HG03039 (cell line): ENCODE measurements around the gene PARVB.

ENCODE experiments used
- ATAC-seq: cut with Tn5 transposase; IDR thresholded peaks from one replicate; pipeline ENCODE4 v1.9.1; 2021; ENCODE audit warnings: mild to moderate bottlenecking, moderate library complexity; ENCODE audit not compliant: unreplicated experiment

PARVB gene

DNA sequence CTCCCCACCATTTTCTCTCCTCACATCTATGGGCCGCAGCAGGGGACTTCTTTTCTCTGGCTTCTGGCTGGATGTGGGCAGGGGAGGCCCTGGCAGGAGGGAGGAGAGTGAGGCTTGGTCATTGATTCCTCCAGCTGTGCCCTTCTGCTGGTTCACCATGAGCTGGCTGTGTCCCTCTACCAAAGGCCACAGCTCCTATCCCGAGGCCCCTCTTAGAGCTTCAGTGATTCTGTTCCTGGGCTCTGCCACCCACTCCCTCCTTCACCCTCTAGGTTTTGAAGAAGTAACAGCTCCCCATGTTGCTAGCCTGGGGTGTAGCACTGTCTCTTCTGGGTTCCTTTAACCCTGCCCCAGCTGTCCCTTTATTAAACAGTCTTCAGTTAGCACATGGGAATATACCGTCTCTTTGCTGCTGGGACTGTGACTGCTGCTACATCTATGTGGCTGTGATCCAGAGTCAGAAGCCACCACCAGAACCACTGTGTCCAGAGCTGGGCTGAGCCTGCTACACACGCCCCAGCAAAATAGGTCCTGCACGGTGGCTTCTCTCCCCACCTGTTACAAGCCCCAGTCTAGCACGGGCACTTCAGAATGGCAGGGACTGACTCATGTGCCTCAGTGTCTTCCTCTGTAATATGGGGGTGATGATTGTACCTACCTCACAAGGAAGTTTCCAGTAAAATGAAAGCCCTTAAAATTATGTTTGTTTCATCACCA lies 156.0 kb downstream of the PARVB start:
- no peak for ATAC-seq

DNA sequence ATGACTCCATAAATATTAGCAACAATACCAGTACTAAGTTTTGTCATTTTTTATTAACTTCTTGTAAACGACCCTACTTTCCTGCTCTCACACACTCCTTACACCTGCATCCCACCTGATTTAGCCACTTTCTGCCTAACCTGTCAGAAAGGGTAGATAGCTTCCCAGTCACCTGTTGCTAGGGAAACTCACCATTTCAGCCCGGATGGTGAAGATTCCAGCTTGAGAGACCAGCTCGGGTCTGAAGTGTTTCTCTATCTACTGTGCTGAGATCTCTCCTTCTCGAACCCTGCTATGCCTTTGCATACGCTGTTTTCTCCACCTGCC lies 156.6 kb downstream of the PARVB start, which contains the start of gene PARVG:
Gene PARVG, plus strand, starts transcription at position 220 of the 327 bp plus-strand sequence. CDS start 2,405 bp downstream, outside the sequence.
- ATAC-seq = peak; percentile 37

DNA sequence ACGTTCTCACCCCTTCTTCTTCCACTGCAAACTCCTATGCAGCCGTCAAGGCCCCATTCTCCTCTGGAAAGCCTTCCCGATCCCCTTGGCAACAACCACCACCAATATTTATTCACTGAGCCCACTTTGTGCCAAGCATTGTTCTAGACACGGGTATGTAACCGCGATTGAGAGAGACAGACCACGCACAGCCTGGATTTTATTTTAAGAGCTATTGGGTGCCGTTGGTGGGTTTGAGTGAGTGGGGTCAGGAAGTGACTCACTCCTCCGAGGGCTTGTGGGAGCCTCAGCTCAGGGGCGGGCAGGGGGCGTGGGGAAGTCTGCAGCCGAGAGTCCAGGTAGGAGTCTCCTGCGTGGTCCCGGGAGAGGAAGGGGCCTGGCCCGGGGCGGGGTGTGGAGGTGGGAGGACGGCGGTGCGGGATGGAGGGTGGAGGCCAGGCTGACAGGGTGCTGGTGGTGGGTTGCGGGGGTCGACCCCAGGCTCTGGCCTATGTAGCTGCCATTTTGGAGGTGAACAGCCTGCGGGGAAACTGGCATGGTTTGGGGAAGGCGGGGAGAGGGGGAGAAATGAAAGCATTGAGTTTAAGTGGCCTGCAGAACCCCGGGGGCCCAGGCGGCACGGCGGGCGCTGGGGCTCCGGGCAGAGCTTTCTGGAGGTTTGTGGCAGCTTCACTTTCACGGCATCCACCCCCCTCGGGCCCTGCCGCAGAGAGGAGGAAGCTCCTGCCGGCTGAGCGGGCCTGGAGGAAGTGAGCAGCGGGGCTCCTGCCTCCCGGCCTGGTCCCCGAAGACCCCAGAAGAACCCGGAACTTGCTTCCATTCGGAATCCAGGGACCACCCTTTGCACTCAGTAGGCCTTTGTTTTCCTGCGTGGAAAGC lies 157.2 kb downstream of the PARVB start:
- no peak for ATAC-seq

DNA sequence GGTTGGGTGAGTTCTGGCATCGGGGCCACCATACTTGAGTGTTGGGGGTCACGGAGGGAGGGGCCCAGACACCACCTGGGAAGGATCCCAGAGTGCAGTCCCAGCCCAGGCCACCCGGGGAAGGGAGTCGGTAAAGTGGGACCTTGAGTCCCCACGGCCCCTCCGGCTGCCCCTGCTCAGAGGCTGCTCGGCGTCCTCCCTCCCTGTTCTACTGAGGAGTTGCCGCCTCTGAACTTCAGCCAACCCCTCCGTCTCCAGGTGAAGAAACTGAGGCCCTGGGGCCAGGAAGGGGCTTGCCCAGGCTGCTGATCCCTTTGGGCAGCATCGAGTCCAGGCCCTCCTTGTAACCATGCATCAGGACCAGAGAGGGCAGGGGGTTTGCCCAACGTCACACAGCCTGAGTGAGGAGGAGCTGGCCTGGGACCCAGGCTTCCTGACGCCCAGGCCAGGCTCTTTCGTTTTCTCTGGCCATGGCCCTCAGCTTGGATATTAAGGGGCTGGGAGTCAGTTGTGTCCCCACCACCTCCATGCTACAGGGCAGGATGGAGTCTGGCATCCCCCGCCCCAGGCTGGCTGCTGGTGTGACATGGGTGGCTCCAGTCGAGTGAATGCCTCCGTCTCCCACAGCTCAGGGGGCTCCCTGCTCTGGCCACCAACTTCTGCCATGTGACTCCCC lies 157.9 kb downstream of the PARVB start:
- no peak for ATAC-seq

DNA sequence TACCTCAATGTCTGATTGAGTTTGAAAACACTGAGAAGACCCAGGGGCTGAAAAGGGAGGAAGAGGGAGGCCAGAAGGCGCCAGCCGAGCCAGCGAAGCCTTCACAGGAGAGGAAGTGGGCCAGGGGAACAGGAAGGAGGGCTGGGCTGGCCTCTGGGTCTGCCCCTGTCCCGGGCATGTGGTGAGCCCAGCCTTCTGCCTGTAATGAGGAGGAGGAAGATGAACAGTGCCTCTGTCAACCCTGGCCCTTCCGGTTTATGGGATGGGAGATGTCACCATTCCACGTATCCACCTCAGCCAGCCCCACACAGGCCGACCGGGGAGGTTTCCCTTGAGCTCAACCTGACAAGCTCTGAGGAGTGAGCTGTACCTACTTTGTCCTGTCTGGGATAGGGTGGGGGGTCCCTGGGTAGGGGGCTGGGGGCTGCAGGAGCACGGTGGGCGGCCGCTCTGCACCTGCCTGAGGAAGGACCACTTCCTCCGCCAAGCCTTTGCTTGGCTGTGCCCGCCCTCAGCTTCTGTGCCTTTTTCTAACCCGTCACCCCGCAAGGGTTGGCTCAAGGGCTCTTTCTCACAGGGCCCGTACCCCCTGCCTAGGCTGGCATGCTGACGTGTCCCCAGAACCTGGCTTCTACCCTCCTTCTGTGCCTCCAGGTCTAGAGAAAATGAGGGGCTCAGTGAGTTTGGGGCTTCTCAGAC lies 158.6 kb downstream of the PARVB start:
- no peak for ATAC-seq

DNA sequence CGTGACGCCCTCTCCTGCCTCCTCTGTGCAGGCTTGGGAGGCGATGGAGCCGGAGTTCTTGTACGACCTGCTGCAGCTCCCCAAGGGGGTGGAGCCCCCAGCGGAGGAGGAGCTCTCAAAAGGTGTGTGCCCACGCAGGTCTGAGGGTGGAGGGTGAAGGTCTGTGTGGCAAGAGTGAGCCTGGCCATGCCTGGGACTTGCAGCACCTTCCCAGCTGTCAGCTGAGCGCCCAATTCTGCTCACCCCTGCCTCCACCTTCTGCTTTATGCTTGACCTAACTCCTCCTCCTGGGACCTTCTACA lies 159.1 kb downstream of the PARVB start:
- ATAC-seq = no peak

DNA sequence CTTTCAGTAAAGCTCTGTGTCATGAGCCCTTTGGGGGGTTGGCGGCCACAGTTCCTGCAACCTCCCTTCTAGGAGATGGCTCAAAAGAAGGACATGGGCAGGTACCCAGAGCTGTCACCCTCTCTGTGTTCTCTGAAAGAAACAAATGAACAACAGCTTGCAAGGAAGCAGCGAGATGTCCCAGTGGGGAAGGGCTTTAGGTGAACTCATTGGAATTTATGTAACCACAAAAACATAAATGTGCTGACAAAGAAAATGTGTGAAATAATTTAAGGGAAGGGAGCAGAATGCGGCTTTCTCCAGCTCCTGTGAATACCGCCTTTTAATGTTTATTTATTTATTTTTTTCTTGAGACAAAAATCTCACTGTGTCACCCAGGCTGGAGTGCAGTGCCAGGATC lies 159.9 kb downstream of the PARVB start:
- ATAC-seq = no peak

DNA sequence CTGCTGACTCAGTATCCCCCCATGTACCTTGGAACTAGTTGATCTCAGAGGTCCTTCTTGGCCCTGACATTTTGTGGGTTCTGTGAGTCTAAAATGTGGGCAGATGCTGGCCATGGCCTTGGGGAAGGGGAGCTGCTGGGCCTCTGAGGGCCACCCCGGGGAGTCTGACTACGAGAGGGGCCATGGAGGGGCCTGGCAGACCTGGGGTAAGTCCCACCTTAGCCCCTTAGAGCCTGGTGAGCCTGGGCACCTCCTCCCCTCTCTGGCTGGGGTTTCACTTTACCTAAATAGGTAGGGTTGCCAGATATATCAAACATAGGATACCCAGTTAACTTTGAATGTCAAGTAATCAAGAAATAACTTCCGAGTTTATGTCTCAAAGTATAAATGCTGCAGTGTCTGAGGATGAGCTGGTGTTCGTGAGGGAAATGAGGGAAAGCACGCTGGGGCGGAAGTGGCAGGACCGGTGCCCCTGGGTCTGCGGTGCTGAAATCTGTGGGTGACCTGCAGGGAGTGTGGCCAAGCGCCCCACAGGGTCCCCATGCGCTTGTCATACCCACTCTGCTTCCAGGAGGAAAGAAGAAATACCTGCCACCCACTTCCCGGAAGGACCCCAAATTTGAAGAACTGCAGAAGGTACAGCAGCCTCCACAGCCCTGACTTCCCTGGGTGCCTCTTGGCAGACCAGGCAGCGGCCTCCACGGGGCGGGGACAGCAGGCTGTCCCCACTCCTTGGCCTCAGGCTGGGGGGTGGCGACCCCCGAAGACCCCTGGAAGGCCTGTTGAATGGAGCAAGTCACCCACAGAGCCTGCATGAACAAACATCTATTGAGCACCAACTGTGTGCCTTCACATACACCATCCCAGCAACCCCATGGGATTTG lies 161.4 kb downstream of the PARVB start:
- ATAC-seq = no peak

DNA sequence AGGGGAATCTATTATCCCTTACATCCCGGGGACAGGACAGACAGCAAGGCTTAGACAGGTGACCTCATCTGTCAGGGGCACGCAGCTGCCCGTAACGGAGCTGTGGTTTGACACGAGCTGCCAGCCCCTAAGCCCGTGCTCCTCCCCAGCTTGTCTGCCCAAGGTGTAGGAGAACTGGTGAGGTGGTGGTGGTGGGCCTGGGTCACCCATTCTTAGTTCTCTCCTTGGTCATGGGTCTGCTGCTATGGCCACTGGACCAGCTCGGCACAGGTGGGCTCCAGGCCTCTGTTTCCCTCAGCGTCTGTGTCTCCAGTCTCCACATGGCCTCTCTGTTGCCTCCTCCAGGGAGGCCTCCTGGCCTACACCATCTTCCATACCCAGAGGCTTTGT lies 162.0 kb downstream of the PARVB start:
- ATAC-seq = no peak

DNA sequence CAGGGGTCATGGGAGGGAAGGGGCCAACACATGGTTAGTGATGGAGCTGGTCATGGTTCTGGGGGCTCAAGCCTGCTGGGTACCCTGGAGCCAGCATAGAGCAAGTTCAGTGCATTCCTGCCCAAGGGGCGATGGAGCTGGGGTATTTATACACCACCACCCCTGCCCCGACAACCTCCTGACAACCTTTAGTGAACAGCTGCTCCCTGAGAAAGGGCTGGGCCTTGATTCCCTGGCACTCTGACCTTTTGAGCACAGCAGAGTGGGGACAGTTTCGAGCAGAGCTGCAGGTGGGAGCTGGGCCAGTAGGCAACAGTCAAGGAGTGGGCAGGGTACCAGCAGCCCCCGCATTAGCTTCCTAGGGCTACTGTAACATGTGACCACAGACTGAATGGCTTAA lies 162.6 kb downstream of the PARVB start:
- no peak for ATAC-seq

DNA sequence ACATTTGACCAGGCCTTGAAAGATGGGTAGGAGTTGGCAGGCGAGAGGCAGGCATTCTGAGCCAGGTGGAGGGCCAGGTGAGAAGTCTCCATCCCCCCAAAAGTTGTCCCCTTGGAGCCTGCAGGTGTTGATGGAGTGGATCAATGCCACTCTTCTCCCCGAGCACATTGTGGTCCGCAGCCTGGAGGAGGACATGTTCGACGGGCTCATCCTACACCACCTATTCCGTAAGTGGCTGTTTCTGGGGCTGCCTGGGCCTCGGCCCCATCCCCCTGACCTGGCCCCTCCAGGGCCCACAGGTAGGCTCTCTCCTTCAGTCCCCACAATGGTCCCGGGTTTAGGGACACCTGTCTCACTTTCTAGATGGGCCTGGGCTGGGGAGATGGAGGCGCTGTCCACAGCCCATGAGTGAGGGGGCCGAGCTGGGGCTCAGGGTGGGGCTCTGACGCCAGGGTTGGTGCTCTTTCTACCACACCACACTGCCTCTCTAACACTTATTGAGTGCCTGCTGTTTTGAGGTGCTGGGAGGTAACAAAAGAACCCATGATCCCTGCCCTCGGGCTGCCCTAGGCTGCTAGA lies 163.6 kb downstream of the PARVB start:
- ATAC-seq = no peak

DNA sequence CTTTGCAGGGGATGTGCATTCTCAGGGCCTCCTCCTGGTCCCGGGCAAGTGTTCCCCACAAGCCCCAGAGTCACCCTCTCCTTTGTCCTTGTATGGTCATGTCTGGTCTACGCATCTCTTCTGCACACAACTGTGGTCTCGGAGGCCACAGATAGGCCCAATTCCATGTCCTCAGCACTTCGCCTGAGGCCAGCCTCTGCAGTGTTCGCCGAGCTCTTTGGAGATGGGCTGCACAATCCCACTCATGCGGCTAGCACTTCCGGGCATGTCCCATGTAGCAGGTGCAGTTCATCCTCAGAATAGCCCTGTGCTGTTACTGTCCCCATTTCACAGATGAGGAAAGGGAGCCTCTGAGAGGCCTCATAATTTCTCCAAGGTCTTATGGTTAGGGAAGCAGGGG lies 164.2 kb downstream of the PARVB start:
- no peak for ATAC-seq

DNA sequence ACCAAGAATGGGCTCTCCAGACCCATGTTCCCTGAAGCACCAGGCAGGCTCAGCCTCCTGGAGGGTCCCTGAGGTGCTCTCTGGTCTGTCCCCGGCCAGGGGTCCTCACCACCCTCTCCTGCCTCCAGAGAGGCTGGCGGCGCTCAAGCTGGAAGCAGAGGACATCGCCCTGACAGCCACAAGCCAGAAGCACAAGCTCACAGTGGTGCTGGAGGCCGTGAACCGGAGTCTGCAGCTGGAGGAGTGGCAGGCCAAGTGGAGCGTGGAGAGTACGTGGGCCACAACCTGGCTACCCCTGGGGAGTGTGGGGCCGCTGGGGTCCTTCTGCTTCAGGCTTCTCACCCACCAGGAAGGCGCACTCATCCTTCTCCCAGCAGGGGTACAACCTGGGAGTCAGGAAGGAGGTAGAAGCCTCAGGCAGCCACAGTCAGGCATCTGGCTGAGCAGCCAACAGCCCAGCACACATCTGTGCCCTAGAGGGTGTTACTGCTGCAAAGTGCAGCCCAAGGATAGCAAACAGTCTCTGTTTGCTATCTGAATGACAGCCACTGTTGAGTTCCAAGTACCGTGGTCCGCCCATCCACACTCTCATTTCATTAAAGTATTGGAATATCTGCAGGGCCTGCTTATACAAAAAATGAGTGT lies 165.0 kb downstream of the PARVB start:
- ATAC-seq = no peak

DNA sequence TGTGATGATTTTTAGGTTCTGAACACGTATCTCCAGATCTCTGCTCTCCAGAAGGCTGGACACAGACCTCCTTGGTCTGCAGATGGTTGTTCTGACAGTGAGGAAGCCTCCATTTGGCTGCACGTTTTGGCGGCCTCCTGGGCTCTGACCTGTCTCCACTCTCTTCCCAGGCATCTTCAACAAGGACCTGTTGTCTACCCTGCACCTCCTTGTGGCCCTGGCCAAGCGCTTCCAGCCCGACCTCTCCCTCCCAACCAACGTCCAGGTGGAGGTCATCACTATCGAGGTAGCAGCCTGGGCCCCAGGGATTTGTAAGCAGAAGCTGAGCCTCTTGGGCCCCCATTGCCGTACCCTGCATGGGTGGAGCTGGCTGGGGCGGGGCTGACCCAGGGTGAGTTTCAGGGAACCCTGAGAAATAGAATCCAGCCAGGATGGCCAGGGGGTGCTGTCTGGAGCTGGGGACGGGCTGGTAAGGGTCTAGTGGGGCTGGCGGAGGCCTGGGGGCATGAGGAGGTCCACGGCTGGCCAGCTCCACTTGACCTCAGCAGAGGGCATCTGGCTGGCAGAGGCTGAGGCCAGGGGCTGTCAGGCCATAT lies 166.4 kb downstream of the PARVB start:
- ATAC-seq = no peak

DNA sequence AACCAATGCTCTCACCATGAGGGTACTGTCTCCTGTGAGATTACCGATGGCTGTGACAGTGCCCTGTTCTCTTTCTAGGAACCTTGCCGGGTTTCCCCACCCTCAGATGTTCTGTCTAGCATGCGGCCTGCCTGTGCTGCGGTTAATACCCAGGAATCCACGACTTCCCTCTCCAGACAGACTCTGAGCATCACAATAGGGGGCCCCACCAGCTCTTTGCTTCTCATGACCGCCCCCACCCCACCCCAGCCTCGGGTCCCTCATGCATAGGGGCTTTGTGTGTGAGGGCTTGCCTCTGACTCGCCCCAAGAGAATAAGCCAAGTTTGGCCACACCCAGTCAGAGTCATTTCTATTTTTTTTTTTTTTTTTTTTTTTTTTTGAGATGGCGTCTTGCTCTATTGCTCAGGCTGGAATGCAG lies 166.9 kb downstream of the PARVB start:
- no peak for ATAC-seq

DNA sequence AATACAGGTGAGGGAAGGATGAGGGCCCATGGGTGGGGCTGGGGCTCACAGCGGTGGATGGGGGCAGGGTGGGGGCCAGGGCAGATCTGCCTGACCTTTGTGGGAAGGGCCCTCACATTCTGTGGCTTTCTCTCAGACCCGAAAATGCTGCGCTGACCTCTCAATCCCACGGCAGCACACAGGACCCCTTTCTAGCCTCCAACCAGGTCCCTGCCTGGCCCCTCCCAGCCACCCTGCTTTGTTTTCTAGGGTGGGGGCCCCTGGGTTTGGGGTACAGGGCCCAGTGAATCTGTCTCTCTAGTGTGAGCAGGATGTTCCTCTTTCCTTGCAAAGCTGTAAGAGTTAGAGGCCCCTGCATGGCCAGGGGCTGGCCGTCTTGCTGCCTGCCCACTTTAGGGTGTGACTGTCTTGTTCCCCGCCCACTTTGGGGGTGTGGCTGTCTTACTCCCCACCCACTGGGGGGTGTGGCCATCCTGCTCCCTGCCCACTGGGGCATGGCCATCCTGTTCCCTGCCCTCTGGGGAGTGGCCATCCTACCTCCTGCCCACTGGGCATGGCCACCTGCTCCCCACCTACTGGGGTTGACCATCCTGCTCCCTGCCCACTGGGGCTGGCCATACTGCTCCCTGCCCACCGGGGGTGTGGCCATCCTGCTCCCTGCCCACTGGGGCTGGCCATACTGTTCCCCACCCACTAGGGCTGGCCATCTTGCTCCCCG lies 168.2 kb downstream of the PARVB start:
- ATAC-seq = no peak

DNA sequence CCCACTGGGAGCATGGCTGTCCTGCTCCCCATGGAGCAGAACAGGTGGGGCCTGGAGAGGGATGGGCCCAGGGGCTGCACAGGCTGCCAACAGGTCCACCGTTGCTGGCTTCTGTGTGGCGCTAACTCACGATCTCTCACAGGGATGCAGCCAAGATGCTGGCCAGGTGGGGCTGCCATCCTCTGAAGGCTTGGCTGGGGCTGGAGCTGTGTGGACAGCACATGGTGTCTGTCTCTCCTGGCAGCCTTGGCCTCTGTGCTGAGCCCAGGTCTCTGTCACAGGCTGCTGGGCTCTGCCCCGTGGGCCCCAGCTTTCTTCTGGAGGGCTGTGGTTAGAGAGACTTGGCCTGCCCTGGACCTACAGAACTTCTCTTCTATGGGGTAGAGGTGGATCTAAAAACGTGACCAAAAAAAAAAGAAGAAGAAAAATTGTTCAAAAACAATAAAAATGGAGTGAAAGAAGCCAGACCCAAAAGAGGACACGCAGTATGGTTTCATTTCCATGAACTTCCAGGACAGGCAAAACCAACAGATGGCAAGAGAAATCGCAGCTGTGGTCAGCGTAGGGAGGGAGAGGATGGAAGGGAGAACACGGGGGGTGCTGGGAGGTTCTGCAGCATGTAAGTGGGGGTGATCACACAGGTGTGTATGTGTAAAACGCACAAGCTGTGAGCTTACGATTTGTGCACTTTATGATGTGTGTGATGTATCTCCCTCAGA lies 168.9 kb downstream of the PARVB start:
- ATAC-seq = no peak

DNA sequence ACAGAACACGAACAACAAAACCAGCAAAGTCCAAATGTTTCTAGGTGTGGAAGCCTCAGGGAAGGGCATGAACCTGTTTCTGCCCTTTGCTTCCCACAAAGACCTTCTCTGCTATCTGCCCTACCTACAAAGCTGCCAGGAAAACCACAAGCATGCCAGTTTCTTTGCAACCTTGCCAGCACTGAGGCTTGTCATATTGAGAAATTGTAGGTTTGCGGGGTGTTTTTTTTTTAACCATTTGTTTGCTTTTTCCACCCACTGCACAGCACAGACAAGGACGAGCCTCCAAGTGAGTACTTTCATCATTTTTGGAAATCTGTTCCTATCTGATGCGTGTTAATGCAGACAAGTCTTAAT lies 169.4 kb downstream of the PARVB start:
- no peak for ATAC-seq
